ENCODE results near the gene UBE2R2.

DNA sequence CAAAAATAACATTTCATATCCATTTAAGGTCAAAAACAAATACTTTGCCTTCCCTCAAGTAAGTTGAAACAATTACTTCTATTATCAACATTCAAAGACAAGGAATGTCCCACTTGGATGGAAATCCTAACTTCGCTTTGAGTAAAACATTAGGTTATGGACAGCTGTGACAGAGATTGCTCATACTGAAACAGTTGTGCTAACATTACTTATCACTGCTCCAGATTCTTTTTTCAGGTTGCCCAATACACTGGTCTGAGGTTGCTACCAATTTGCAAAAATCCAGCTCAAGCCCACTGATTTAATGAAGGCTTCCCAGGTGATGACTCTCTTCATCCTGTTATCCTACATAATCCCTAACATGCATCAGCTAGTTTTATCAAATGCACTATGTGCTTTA lies 133.4 kb downstream of the UBE2R2 start:
- TF ChIP-seq, protein P1, sequence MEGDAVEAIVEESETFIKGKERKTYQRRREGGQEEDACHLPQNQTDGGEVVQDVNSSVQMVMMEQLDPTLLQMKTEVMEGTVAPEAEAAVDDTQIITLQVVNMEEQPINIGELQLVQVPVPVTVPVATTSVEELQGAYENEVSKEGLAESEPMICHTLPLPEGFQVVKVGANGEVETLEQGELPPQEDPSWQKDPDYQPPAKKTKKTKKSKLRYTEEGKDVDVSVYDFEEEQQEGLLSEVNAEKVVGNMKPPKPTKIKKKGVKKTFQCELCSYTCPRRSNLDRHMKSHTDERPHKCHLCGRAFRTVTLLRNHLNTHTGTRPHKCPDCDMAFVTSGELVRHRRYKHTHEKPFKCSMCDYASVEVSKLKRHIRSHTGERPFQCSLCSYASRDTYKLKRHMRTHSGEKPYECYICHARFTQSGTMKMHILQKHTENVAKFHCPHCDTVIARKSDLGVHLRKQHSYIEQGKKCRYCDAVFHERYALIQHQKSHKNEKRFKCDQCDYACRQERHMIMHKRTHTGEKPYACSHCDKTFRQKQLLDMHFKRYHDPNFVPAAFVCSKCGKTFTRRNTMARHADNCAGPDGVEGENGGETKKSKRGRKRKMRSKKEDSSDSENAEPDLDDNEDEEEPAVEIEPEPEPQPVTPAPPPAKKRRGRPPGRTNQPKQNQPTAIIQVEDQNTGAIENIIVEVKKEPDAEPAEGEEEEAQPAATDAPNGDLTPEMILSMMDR (conservative IDR thresholded peaks at IDR 0.05), result no peak
- no peak for TF ChIP-seq ZFX (IDR thresholded peaks at IDR 0.05)

Measured in C4-2B (cell line).